ENCODE measurements around the gene PIEZO1.

- no peak for TF ChIP-seq POLR2A (IDR thresholded peaks at IDR 0.05; ENCODE audit: low read length)
- no peak for TF ChIP-seq GATA1 (IDR thresholded peaks at IDR 0.05; ENCODE audit: low read depth, low read length)
Observed at GRCh38 chr16:88761830-88762229, 23.2 kb downstream of the PIEZO1 start.
